ENCODE measurements around the gene ENKUR. TPM values are rescaled to one million over a fixed set of nuclear protein-coding genes. Genes with fewer than 3 reads are reported as not detected.
A peak's percentile ranks its signal among the peaks of the same experiment; 100 is the strongest.

ENKUR gene
- total RNA-seq, 2 experiments from 2014 or later = not detected

DNA sequence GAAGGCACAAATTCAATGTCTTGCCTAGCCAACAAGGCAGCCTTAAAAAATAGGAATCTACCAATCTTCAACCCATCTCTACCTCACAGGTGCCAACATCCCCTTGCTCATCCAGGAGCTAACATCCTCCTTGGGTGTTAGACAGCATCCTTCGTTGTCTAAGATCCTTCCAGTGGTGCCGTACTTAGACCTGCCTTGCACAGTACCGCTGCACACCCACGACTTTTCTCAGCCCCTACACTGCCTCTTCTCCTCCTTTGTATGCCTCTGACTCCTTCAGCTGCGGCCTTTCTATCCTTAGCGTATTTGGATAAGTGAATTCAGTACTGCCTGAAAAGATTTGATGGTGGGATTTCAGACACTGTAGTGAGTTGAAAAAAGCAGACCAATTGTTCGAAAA lies 47.6 kb downstream of the ENKUR start:
- intact Hi-C loops (cut with micrococcal nuclease) = no loop called here
- ATAC-seq = no peak

DNA sequence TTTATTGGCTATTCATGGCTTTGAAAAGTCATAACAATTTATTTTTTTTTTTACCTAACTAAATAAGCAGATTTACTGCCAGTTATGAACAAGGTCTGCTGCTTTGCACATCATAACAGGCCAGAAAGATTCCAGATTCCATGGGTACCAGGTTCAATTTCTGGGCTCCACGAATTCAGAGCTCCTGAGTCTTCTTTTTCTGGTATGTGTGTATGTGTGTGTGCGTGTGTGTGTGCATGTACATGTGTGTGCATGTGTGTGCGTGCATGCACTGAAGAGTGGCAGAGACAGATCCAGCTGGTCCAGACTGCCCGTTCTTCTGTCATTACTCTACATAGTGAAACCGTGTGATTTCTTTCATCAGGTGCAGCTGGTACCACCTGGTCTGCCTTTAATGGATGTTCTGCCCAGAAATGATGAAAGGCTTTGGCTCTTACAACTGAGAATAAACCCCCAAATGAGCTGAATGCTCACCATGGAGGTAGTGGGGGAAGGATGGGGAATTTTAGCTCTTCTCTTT lies 48.9 kb downstream of the ENKUR start:
- Mint-ChIP-seq H3K9me3 (no peaks in the 10 kb centered on the region), H3K36me3 (ENCODE audit: low read depth) (no peaks in the 10 kb centered on the region), H3K4me3 (no peak overlapping the region), H3K27ac (no peak overlapping the region), H3K27me3 (no peaks in the 10 kb centered on the region), H3K4me1 (ENCODE audit: low read depth) (no peaks in the 10 kb centered on the region)
- DNase-seq (no peak), ATAC-seq (no peak)
- ChIA-PET CTCF (no interaction called here), POLR2A (no interaction called here)
- intact Hi-C loops (cut with micrococcal nuclease) = no loop called here
- TF ChIP-seq, protein P1, sequence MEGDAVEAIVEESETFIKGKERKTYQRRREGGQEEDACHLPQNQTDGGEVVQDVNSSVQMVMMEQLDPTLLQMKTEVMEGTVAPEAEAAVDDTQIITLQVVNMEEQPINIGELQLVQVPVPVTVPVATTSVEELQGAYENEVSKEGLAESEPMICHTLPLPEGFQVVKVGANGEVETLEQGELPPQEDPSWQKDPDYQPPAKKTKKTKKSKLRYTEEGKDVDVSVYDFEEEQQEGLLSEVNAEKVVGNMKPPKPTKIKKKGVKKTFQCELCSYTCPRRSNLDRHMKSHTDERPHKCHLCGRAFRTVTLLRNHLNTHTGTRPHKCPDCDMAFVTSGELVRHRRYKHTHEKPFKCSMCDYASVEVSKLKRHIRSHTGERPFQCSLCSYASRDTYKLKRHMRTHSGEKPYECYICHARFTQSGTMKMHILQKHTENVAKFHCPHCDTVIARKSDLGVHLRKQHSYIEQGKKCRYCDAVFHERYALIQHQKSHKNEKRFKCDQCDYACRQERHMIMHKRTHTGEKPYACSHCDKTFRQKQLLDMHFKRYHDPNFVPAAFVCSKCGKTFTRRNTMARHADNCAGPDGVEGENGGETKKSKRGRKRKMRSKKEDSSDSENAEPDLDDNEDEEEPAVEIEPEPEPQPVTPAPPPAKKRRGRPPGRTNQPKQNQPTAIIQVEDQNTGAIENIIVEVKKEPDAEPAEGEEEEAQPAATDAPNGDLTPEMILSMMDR (IDR thresholded peaks at IDR 0.05) = no peak

More for the DNA sequence above, 47.6 kb downstream of the ENKUR start:
- ChIA-PET CTCF (no interaction called here), POLR2A (interaction anchor here (1.0 kb wide), 1 partner anchor 150 kb away, joined by 3 read pairs; no protein-coding TSS in a partner anchor)
- DNase-seq = no peak
- H3K9me3 Mint-ChIP-seq = no peaks in the 10 kb centered on the region
- no peaks in the 10 kb centered on the region for H3K4me1 Mint-ChIP-seq (ENCODE audit: low read depth)
- H3K4me3 Mint-ChIP-seq = no peak overlapping the region
- TF ChIP-seq, protein P1 (IDR thresholded peaks at IDR 0.05) = no peak
- no peaks in the 10 kb centered on the region for H3K27me3 Mint-ChIP-seq
- no peak overlapping the region for H3K27ac Mint-ChIP-seq
- no peaks in the 10 kb centered on the region for H3K36me3 Mint-ChIP-seq (ENCODE audit: low read depth)

DNA sequence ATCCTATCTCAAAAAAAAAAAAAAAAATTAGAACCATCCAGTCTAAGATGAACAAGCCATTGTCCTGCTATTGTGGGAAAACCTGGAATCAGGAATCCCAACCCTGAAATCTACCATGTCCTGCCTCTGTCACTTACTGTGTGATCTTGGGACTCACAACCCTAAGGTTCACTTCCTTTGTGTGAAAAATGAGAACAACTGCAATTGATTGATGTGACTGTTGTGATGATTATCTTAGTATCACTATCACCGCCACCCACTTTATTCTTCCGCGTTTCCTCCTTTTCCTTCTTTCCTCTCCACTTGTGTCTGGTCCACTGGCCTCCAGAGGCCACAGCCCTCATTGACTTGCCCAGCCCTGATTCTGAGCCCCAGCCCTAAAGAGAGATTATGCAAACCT lies 50.9 kb downstream of the ENKUR start:
- ChIA-PET CTCF (no interaction called here), POLR2A (no interaction called here)
- no peaks in the 10 kb centered on the region for H3K36me3 Mint-ChIP-seq (ENCODE audit: low read depth)
- intact Hi-C loops (cut with micrococcal nuclease) = no loop called here
- no peaks in the 10 kb centered on the region for H3K4me1 Mint-ChIP-seq (ENCODE audit: low read depth)
- no peak overlapping the region for H3K4me3 Mint-ChIP-seq
- ATAC-seq = no peak
- TF ChIP-seq, protein P1 (IDR thresholded peaks at IDR 0.05) = no peak
- H3K27me3 Mint-ChIP-seq = no peaks in the 10 kb centered on the region
- no peak for DNase-seq
- no peak overlapping the region for H3K27ac Mint-ChIP-seq
- no peaks in the 10 kb centered on the region for H3K9me3 Mint-ChIP-seq

DNA sequence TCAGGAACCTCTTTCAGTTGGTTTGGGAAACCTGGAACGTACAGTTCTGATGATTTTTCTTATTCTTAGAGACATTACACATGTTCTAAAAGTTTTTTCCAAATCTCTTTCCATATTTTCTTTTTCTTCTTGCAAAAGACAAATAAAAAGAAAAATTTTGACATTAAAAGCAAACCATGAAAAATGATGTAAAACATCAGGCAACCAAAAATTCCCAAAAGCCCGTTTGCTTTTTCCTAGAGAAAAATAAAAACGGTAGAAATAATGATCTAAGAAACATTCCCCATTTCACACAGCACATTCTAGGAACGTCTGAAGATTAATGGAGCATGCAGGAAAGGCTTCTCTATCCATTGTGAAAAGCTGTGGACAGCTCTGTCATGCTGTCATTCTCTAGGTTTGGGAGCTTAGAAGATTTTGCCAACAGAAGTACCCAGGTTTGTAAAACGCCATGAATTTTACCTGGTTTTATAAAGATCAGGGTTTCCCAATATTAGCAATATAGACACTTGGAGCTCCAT lies 52.4 kb downstream of the ENKUR start:
- DNase-seq (no peak), ATAC-seq (no peak)
- H3K4me3 Mint-ChIP-seq = no peak overlapping the region
- no peaks in the 10 kb centered on the region for H3K27me3 Mint-ChIP-seq
- TF ChIP-seq, protein P1 (IDR thresholded peaks at IDR 0.05) = no peak
- CTCF ChIA-PET = no interaction called here
- H3K27ac Mint-ChIP-seq = no peak overlapping the region
- no peaks in the 10 kb centered on the region for H3K36me3 Mint-ChIP-seq (ENCODE audit: low read depth)
- POLR2A ChIA-PET = interaction anchor here (0.9 to 1.1 kb wide), 2 partner anchors 8 to 9 kb away, joined by 3 read pairs; no protein-coding TSS in a partner anchor
- intact Hi-C loops (cut with micrococcal nuclease) = no loop called here
- no peaks in the 10 kb centered on the region for H3K4me1 Mint-ChIP-seq (ENCODE audit: low read depth)
- no peaks in the 10 kb centered on the region for H3K9me3 Mint-ChIP-seq

DNA sequence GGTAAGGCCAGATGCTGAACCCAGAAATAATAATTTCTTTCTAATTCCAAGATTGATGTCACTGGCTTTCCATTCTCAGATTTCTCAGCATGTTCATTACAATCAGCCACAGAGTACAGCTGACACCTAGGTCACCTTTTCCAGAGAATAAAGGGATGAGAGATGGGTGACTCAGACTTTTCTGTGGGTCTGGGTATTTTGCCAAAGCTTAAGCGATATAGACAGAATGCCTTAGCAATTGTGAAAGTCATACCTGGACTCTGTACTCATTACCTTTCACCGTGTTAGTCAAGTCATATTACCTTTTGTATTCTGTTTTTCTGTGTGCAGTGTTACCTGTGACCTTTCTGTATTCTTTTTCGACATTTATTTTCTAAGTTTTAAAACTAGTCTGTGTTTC lies 53.0 kb downstream of the ENKUR start:
- Mint-ChIP-seq H3K4me3 (no peak overlapping the region), H3K9me3 (no peaks in the 10 kb centered on the region), H3K27ac (no peak overlapping the region), H3K27me3 (no peaks in the 10 kb centered on the region), H3K4me1 (ENCODE audit: low read depth) (no peaks in the 10 kb centered on the region), H3K36me3 (ENCODE audit: low read depth) (no peaks in the 10 kb centered on the region)
- intact Hi-C loops (cut with micrococcal nuclease) = no loop called here
- POLR2A ChIA-PET = interaction anchor here (0.9 to 1.1 kb wide), 2 partner anchors 8 to 9 kb away, joined by 3 read pairs; no protein-coding TSS in a partner anchor
- CTCF ChIA-PET = interaction anchor here (0.9 to 1.4 kb wide), 2 partner anchors 12 to 98 kb away, joined by 3 to 4 read pairs; no protein-coding TSS in a partner anchor
- DNase-seq (no peak), ATAC-seq (peak; percentile 55)
- TF ChIP-seq, protein P1 (IDR thresholded peaks at IDR 0.05) = no peak

Measured in activated CD8-positive, alpha-beta T cell treated with anti-CD3 and anti-CD28 coated beads for 36 hours (primary cell).